B cell (primary cell): Measurements from ENCODE around the gene UMAD1.

ENCODE experiments used
- CTCF ChIP-seq: fragments of 200-600 bp; IDR thresholded peaks from one replicate; pipeline ENCODE4 v1.8.0; 2022; ENCODE audit warnings: antibody characterized with exemption, mild to moderate bottlenecking
- EZH2 ChIP-seq: IDR thresholded peaks from 2 replicates; pipeline ENCODE4 v1.6.1; 2012; ENCODE audit warnings: borderline replicate concordance, low read depth, mild to moderate bottlenecking, moderate library complexity, low read length; ENCODE audit not compliant: insufficient read depth, poor library complexity, severe bottlenecking

GRCh38 chr7:7705318-7705717 lies 64.8 kb downstream of the UMAD1 start:
- TF ChIP-seq CTCF, result no peak
- TF ChIP-seq EZH2, result no peak
